NB4 (cell line): ENCODE data around the gene SMU1.

Experiments used
- POLR2A ChIP-seq: IDR thresholded peaks from 2 replicates; pipeline ENCODE4 v1.6.1; 2011; ENCODE audit warnings: mild to moderate bottlenecking; ENCODE audit not compliant: insufficient read length; ENCODE audit errors: extremely low read depth
- TF ChIP-seq, protein P1 (sequence below): IDR thresholded peaks from one replicate; pipeline ENCODE4 v1.5.1; 2012; ENCODE audit warnings: low read depth, low read length

DNA sequence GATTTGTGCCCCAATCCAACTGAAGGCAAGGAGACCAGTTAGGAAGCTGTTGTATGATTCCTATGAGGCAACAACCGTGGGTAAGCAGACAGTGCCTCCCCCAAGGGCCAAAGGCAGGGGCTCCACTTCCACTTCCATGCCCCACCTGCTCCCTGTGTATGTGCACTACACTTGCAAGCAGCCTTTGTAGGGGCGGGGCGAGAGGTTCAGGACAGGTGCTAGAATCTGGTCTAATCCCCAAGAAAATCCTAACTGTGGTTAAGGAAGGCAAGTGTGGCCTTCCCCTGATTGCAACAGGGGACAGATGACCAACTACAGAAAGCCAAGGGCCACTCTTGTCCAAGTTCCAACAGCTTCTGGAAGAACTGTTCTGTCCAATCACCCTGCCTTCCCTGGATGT, 49.0 kb upstream of the SMU1 start:
- TF ChIP-seq, protein P1, sequence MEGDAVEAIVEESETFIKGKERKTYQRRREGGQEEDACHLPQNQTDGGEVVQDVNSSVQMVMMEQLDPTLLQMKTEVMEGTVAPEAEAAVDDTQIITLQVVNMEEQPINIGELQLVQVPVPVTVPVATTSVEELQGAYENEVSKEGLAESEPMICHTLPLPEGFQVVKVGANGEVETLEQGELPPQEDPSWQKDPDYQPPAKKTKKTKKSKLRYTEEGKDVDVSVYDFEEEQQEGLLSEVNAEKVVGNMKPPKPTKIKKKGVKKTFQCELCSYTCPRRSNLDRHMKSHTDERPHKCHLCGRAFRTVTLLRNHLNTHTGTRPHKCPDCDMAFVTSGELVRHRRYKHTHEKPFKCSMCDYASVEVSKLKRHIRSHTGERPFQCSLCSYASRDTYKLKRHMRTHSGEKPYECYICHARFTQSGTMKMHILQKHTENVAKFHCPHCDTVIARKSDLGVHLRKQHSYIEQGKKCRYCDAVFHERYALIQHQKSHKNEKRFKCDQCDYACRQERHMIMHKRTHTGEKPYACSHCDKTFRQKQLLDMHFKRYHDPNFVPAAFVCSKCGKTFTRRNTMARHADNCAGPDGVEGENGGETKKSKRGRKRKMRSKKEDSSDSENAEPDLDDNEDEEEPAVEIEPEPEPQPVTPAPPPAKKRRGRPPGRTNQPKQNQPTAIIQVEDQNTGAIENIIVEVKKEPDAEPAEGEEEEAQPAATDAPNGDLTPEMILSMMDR = no peak
- TF ChIP-seq POLR2A = no peak
